H1 (cell line): ENCODE results near the gene KLHL21. TPM values are rescaled to one million over a fixed set of nuclear protein-coding genes. Genes with fewer than 3 reads are reported as not detected.

ENCODE experiments used
- CTCF ChIA-PET: fragments of 300-600 bp; sonication (Branson Sonifier 250); formaldehyde crosslinking; loops from one replicate; lab custom pipeline; 2021; ENCODE audit not compliant: partially characterized antibody; lab: Charles Lee
- POLR2A ChIA-PET: fragments of 300-600 bp; sonication (Branson Sonifier 250); formaldehyde crosslinking; loops from one replicate; lab custom pipeline; 2021; ENCODE audit warnings: inconsistent platforms; ENCODE audit not compliant: partially characterized antibody; lab: Charles Lee
- DNase-seq, 2 experiments: peaks; one replicate each; pipeline versions ENCODE4 v3.0.0 to v3.0.0-alpha.2; 2010 to 2022; ENCODE audit warnings: low spot score in 2 of 2, low read depth in 1 of 2, mixed read lengths in 1 of 2
- FAIRE-seq: peaks from 2 replicates; lab custom pipeline; 2011; peaks lifted over from hg19 to GRCh38; lab: Jason Lieb, UNC
- H2AFZ ChIP-seq: 2 replicates; pipeline ENCODE4 v1.8.1; 2012; ENCODE audit warnings: low read length, inconsistent platforms
- H2AK5ac ChIP-seq: 2 replicates; pipeline ENCODE4 v1.6.1; 2013; ENCODE audit warnings: low read depth, low read length
- H2BK120ac ChIP-seq: replicated peaks from 2 replicates; pipeline ENCODE3; 2013; ENCODE audit warnings: low read depth, low read length, inconsistent platforms
- H2BK12ac ChIP-seq: 2 replicates; pipeline ENCODE4 v1.6.1; 2013; ENCODE audit warnings: low read depth, low read length
- H2BK15ac ChIP-seq: 2 replicates; pipeline ENCODE4 v1.6.1; 2013; ENCODE audit warnings: low read length
- H2BK20ac ChIP-seq: 2 replicates; pipeline ENCODE4 v1.6.1; 2013; ENCODE audit warnings: low read length
- H2BK5ac ChIP-seq: 2 replicates; pipeline ENCODE4 v1.6.1; 2013; ENCODE audit warnings: low read depth, low read length
- H3K14ac ChIP-seq: 2 replicates; pipeline ENCODE4 v1.6.1; 2013; ENCODE audit warnings: inconsistent platforms; ENCODE audit not compliant: insufficient read length
- H3K18ac ChIP-seq: 2 replicates; pipeline ENCODE4 v1.6.1; 2013; ENCODE audit warnings: low read length; ENCODE audit errors: extremely low read depth
- H3K23ac ChIP-seq: 2 replicates; pipeline ENCODE4 v1.6.1; 2013; ENCODE audit warnings: inconsistent platforms; ENCODE audit not compliant: insufficient read length
- H3K23me2 ChIP-seq: 2 replicates; pipeline ENCODE4 v1.6.1; 2013; ENCODE audit warnings: low read depth, low read length
- H3K27ac ChIP-seq: 2 replicates; pipeline ENCODE4 v1.6.1; 2011; ENCODE audit warnings: low read depth, low read length, inconsistent platforms
- H3K27me3 ChIP-seq, 4 experiments: replicated peaks in 1 of 4; 1 replicate in 1 of 4; 2 replicates in 3 of 4; pipeline versions ENCODE4 v1.6.1 to v1.8.1; 2011 to 2013; ENCODE audit warnings: low read length in 3 of 4, mild to moderate bottlenecking in 3 of 4, inconsistent platforms in 2 of 4, mixed read lengths in 2 of 4, moderate library complexity in 1 of 4; ENCODE audit not compliant: control insufficient read depth in 3 of 4, insufficient read depth in 3 of 4; ENCODE audit errors: extremely low read depth in 1 of 4
- H3K36me3 ChIP-seq, 4 experiments: 2 replicates each; pipeline versions ENCODE4 v1.6.1 to v1.8.1; 2011 to 2013; ENCODE audit warnings: mild to moderate bottlenecking in 4 of 4, low read length in 3 of 4, moderate library complexity in 2 of 4, control low read depth in 1 of 4, inconsistent platforms in 1 of 4; ENCODE audit not compliant: insufficient read depth in 4 of 4, control insufficient read depth in 2 of 4
- H3K4ac ChIP-seq: replicated peaks from 2 replicates; pipeline ENCODE3; 2013; ENCODE audit warnings: low read length, low read depth, mixed read lengths, inconsistent platforms; ENCODE audit not compliant: insufficient read length
- H3K4me1 ChIP-seq, 4 experiments: replicated peaks in 1 of 4; 1 replicate in 1 of 4; 2 replicates in 3 of 4; pipeline versions ENCODE4 v1.6.1 to v1.8.1; 2011 to 2013; ENCODE audit warnings: low read length in 3 of 4, inconsistent platforms in 2 of 4, mixed read lengths in 1 of 4; ENCODE audit not compliant: insufficient read depth in 4 of 4, control insufficient read depth in 3 of 4
- H3K4me2 ChIP-seq, 2 experiments: 2 replicates each; pipeline versions ENCODE4 v1.6.1 to v1.8.1; 2011 to 2013; ENCODE audit warnings: low read depth in 2 of 2, low read length in 2 of 2, control low read depth in 1 of 2, inconsistent platforms in 1 of 2, mild to moderate bottlenecking in 1 of 2; ENCODE audit not compliant: insufficient read depth in 1 of 2
- H3K4me3 ChIP-seq, 4 experiments: fragments of 200-600, 300-600 bp in 1 of 4; sonication (generic), shearing (Covaris generic), sonication (Bioruptor Twin) in 1 of 4; 2 replicates each; pipeline versions ENCODE4 v1.5.1 to v1.8.1; 2011 to 2016; ENCODE audit warnings: low read length in 4 of 4, low read depth in 3 of 4, control low read depth in 2 of 4, inconsistent platforms in 2 of 4, mild to moderate bottlenecking in 2 of 4, mixed read lengths in 1 of 4, moderate library complexity in 1 of 4; ENCODE audit not compliant: insufficient read depth in 2 of 4; ENCODE audit errors: extremely low read depth in 1 of 4
- H3K56ac ChIP-seq: replicated peaks from 2 replicates; pipeline ENCODE3; 2013; ENCODE audit warnings: low read depth, mild to moderate bottlenecking, mixed read lengths, low read length, inconsistent platforms; ENCODE audit not compliant: insufficient read length
- H3K79me1 ChIP-seq: 2 replicates; pipeline ENCODE4 v1.6.1; 2013; ENCODE audit warnings: low read depth, low read length, control low read depth
- H3K79me2 ChIP-seq, 2 experiments: 2 replicates each; pipeline versions ENCODE4 v1.6.1 to v1.8.1; 2012 to 2013; ENCODE audit warnings: low read length in 2 of 2, mild to moderate bottlenecking in 2 of 2, inconsistent platforms in 1 of 2; ENCODE audit not compliant: insufficient read depth in 2 of 2, control insufficient read depth in 1 of 2
- H3K9ac ChIP-seq, 4 experiments: replicated peaks in 1 of 4; 1 replicate in 1 of 4; 2 replicates in 3 of 4; pipeline versions ENCODE4 v1.6.1 to v1.8.1; 2011 to 2013; ENCODE audit warnings: low read depth in 3 of 4, low read length in 3 of 4, control low read depth in 2 of 4, mild to moderate bottlenecking in 2 of 4, moderate library complexity in 2 of 4, inconsistent platforms in 1 of 4; ENCODE audit errors: extremely low read depth in 1 of 4
- H3K9me3 ChIP-seq, 2 experiments: 2 replicates each; pipeline versions ENCODE4 v1.6.1 to v1.8.1; 2012 to 2013; ENCODE audit warnings: mild to moderate bottlenecking in 2 of 2, moderate library complexity in 2 of 2, control low read depth in 1 of 2, inconsistent platforms in 1 of 2, low read depth in 1 of 2, low read length in 1 of 2, mixed read lengths in 1 of 2; ENCODE audit not compliant: insufficient read depth in 2 of 2
- H4K20me1 ChIP-seq, 2 experiments: replicated peaks in 1 of 2; 2 replicates each; pipeline versions ENCODE3 to v1.8.1; 2011 to 2013; ENCODE audit warnings: inconsistent platforms in 2 of 2, low read length in 2 of 2, mild to moderate bottlenecking in 1 of 2; ENCODE audit not compliant: insufficient read depth in 2 of 2, control insufficient read depth in 1 of 2
- H4K5ac ChIP-seq: 2 replicates; pipeline ENCODE4 v1.6.1; 2013; ENCODE audit warnings: low read length, low read depth, mixed read lengths, inconsistent platforms; ENCODE audit not compliant: insufficient read length
- H4K8ac ChIP-seq: 2 replicates; pipeline ENCODE4 v1.8.0; 2013; ENCODE audit warnings: mild to moderate bottlenecking, moderate library complexity, low read length, inconsistent platforms; ENCODE audit not compliant: insufficient read depth; ENCODE audit errors: extremely low read depth
- H4K91ac ChIP-seq: replicated peaks from 2 replicates; pipeline ENCODE3; 2013; ENCODE audit warnings: low read length, mixed read lengths, inconsistent platforms; ENCODE audit not compliant: insufficient read length
- BACH1 ChIP-seq: IDR thresholded peaks from 2 replicates; pipeline ENCODE4 v1.6.1; 2012; ENCODE audit warnings: low read length, improper control_type of control experiment
- BRCA1 ChIP-seq: IDR thresholded peaks from 2 replicates; pipeline ENCODE4 v1.6.1; 2012; ENCODE audit warnings: low read depth, low read length, improper control_type of control experiment
- CTCF ChIP-seq, 3 experiments: IDR thresholded peaks; 1 replicate in 2 of 3; 2 replicates in 1 of 3; pipeline versions ENCODE4 v1.5.1 to v1.6.1; 2011; ENCODE audit warnings: low read length in 3 of 3, mild to moderate bottlenecking in 3 of 3, inconsistent platforms in 2 of 3, low read depth in 1 of 3, moderate library complexity in 1 of 3; ENCODE audit not compliant: insufficient read depth in 1 of 3; ENCODE audit errors: control extremely low read depth in 1 of 3
- MAFK ChIP-seq: IDR thresholded peaks from 2 replicates; pipeline ENCODE4 v1.6.1; 2012; ENCODE audit warnings: low read depth, mild to moderate bottlenecking, improper control_type of control experiment, low read length
- WGBS, 2 experiments: shearing (Covaris generic) in 1 of 2; methylation state at CpG; one replicate each; pipeline versions ENCODE4 v1.1.6 to v1.1.7; 2013 to 2015; ENCODE audit warnings: low lambda C conversion rate in 2 of 2, mixed read lengths in 2 of 2, inconsistent platforms in 1 of 2, low coverage in 1 of 2, missing lambda C conversion rate in 1 of 2; ENCODE audit not compliant: insufficient replicate concordance in 2 of 2, insufficient coverage in 1 of 2, insufficient read length in 1 of 2; ENCODE audit errors: extremely low coverage in 1 of 2, missing lambda C conversion rate in 1 of 2; 5-methylcytosine and 5-hydroxymethylcytosine counted together
- polyA plus RNA-seq, 7 experiments: library from polyadenylated mRNA; depleted of rRNA in 3 of 7; stranded (reverse) in 5 of 7; unstranded in 2 of 7; fragments of >200 nt in 5 of 7; fragments of 200-250 nt in 2 of 7; gene quantifications; 1 replicate in 5 of 7; 2 replicates in 1 of 7; 4 replicates in 1 of 7; pipeline versions ENCODE4 v1.2.1 to v1.2.3, GENCODE V29; 2011 to 2013; ENCODE audit warnings: missing spikeins in 2 of 7, mixed read lengths in 2 of 7
- total RNA-seq: library from RNA; stranded (reverse); fragmentation: NEBNext Ultra II Directional; extraction: Animal tissue kit (Norgen Biotek cat#: 25700); gene quantifications from 2 replicates; pipeline ENCODE4 v1.2.1, GENCODE V29; 2021

KLHL21 gene
- total and polyA plus RNA-seq, 2 of the 8 experiments (the other 6 are each of a cell fraction or from before 2014, with no cell fraction given): 11.9 to 22.3 TPM

GRCh38 chr1:6584126-6585080 is 18.3 kb downstream of the KLHL21 start:
- Histone ChIP-seq H3K27me3 (no peaks in the 10 kb centered on the region), H4K5ac (no peak overlapping the region), H3K23me2 (peaks cover 2% of the 10 kb centered on the region; the same call in 1 of the 2 replicates), H2BK12ac (no peak overlapping the region), H2BK5ac (no peak overlapping the region), H3K4me1 (peaks cover 0 to 8% (median 7%) of the 10 kb centered on the region in 4 experiments; a peak in 6 of 7 replicates), H2BK15ac (no peak overlapping the region), H2BK120ac (no peak overlapping the region), H3K79me1 (peaks cover 8% of the 10 kb centered on the region), H3K79me2 (peaks cover 0 to 13% of the 10 kb centered on the region in 2 experiments; a peak in 1 of 4 replicates), H2AK5ac (no peak overlapping the region), H3K9ac (no peak overlapping the region), H3K14ac (no peak overlapping the region), H3K36me3 (peaks cover 0 to 17% (median 4%) of the 10 kb centered on the region in 4 experiments; a peak in 6 of 8 replicates), H3K27ac (no peak overlapping the region), H4K20me1 (peaks cover 2 to 24% of the 10 kb centered on the region in 2 experiments), H3K9me3 (no peaks in the 10 kb centered on the region), H3K4ac (no peak overlapping the region), H2BK20ac (no peak overlapping the region), H3K4me3 (no peak overlapping the region), H3K18ac (no peak overlapping the region), H2AFZ (no peak overlapping the region), H3K4me2 (no peak overlapping the region), H4K8ac (no peak overlapping the region), H3K56ac (no peak overlapping the region), H3K23ac (no peak overlapping the region), H4K91ac (no peak overlapping the region)
- FAIRE-seq: no peak
- no peak for DNase-seq
- peak; percentile 91 for TF ChIP-seq MAFK
- TF ChIP-seq BRCA1: no peak
- TF ChIP-seq BACH1: 0 out of 2 replicates have a peak, but pooled peaks have one; percentile 33
- TF ChIP-seq CTCF (IDR thresholded peaks at IDR 0.05; ENCODE audit: control extremely low read depth in 1 of 3, insufficient read depth in 1 of 3, low read depth in 1 of 3, low read length in 3 of 3): peak; percentile 10 to 47 (median 32); a peak in 2 of 4 replicates
- ChIA-PET POLR2A (interaction anchor here (1.7 to 17.4 kb wide), 3 partner anchors 8 to 41 kb away, joined by 4 to 196 read pairs (median 4); partner anchors contain the start of genes KLHL21 and THAP3), CTCF (interaction anchor here (1.2 to 1.8 kb wide), 6 partner anchors 9 to 62 kb away, joined by 3 to 6 read pairs (median 4); partner anchors contain the start of genes NOL9 and TAS1R1)
- WGBS, 2 experiments: 92% methylated on average over 21 of the region's 21 CpGs; no CpG with 5 or more reads in 1 of the 2 experiments
